ENCODE data around the gene E4F1.

The E4F1 gene

GRCh38 chr16:2277466-2278271, 54.3 kb downstream of the E4F1 start:
- no peak for DNase-seq

GRCh38 chr16:2278272-2278608, 54.8 kb downstream of the E4F1 start:
- DNase-seq: no peak

GRCh38 chr16:2278956-2279800, 55.8 kb downstream of the E4F1 start:
- no peak for DNase-seq

GRCh38 chr16:2280461-2280860, 57.1 kb downstream of the E4F1 start:
- DNase-seq: no peak

GRCh38 chr16:2280981-2281542, 57.7 kb downstream of the E4F1 start:
- no peak for DNase-seq

- DNase-seq: no peak
Observed at GRCh38 chr16:2282262-2282661, 58.9 kb downstream of the E4F1 start.

- no peak for DNase-seq
Observed at GRCh38 chr16:2282866-2283555, 59.6 kb downstream of the E4F1 start.

GRCh38 chr16:2284001-2284770, 60.8 kb downstream of the E4F1 start:
- no peak for DNase-seq

GRCh38 chr16:2284797-2285576, 61.6 kb downstream of the E4F1 start:
- DNase-seq: no peak
